ENCODE results near the gene APBA2. TPM values are rescaled to one million over a fixed set of nuclear protein-coding genes. Genes with fewer than 3 reads are reported as not detected.

Gene APBA2
- total RNA-seq, 4 donors from 2014 or later = 1.6 to 8.2 (median 2.5) TPM

DNA sequence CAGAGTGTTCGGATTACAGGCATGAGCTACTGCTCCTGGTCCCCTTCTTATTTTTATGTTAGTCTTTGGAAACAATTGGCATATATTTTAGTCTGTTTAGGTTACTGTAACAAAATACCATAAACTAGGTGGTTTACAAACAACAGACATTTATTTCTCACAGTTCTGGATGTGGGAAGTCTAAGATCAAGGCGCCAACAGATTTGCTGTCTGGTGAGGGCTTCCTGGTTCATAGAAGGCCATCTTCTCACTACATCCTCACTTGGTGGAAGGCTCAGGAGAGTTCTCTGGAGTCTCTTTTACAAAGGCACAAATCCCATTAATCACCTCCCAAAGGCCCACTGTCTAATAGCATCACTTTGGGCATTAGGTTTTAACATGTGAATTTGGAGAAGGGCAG lies 101.0 kb downstream of the APBA2 start:
- intact Hi-C loops (cut with DNase I; ENCODE audit: low total_unique reads) = no loop called here
- in situ Hi-C loops (cut with MboI; ENCODE audit: low pct_ligation_motif_present in 1 of 4, low pct_unique_long_range_greater_than_20kb in 1 of 4, low sequenced_read_pairs in 3 of 4) = no loop called here
- H3K27me3 ChIP-seq = no peaks in the 10 kb centered on the region
- no peaks in the 10 kb centered on the region for H3K9me3 ChIP-seq
- no peak for DNase-seq
- no peak overlapping the region for H3K27ac ChIP-seq
- 90% methylated on average over 2 of the region's 2 CpGs; no CpG with 5 or more reads in 1 of the 2 donors for WGBS, 2 donors (ENCODE audit: low coverage in 1 of 2)
- H3K4me1 ChIP-seq = no peaks in the 10 kb centered on the region
- TF ChIP-seq, protein P1, sequence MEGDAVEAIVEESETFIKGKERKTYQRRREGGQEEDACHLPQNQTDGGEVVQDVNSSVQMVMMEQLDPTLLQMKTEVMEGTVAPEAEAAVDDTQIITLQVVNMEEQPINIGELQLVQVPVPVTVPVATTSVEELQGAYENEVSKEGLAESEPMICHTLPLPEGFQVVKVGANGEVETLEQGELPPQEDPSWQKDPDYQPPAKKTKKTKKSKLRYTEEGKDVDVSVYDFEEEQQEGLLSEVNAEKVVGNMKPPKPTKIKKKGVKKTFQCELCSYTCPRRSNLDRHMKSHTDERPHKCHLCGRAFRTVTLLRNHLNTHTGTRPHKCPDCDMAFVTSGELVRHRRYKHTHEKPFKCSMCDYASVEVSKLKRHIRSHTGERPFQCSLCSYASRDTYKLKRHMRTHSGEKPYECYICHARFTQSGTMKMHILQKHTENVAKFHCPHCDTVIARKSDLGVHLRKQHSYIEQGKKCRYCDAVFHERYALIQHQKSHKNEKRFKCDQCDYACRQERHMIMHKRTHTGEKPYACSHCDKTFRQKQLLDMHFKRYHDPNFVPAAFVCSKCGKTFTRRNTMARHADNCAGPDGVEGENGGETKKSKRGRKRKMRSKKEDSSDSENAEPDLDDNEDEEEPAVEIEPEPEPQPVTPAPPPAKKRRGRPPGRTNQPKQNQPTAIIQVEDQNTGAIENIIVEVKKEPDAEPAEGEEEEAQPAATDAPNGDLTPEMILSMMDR (IDR thresholded peaks at IDR 0.05) = no peak
- TF ChIP-seq POLR2A (IDR thresholded peaks at IDR 0.05) = no peak
- no peak for TF ChIP-seq POLR2AphosphoS5 (IDR thresholded peaks at IDR 0.05)
- no peak for TF ChIP-seq EP300 (IDR thresholded peaks at IDR 0.05; ENCODE audit: low read depth)
- H3K4me3 ChIP-seq = no peak overlapping the region
- H3K36me3 ChIP-seq = no peaks in the 10 kb centered on the region

DNA sequence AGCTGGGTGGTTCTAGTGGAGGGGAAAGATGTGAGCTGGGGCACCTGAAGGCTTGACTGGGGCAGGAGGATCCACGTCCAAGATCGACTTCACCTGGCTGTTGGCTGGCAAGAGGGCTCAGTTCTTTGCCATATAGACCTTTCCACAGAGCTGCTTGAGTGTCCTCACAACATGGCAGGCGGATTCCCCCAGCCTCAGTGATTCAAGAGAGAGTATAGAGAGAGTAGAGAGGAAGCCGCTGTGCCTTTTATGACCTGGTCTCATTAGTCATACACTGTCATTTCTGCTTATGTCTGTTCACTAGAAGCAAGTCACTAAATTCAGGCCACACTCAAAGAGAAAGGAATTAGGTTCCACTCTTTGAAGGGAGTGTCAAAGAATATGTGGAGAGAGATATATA lies 101.6 kb downstream of the APBA2 start:
- intact Hi-C loops (cut with DNase I; ENCODE audit: low total_unique reads) = no loop called here
- WGBS, 2 donors (ENCODE audit: low coverage in 1 of 2) = 76 to 84% methylated on average over 2 to 4 of the region's 4 CpGs
- no peaks in the 10 kb centered on the region for H3K9me3 ChIP-seq
- DNase-seq = no peak
- no peak for TF ChIP-seq POLR2A (IDR thresholded peaks at IDR 0.05)
- TF ChIP-seq, protein P1 (IDR thresholded peaks at IDR 0.05) = no peak
- no peak overlapping the region for H3K27ac ChIP-seq
- in situ Hi-C loops (cut with MboI; ENCODE audit: low pct_ligation_motif_present in 1 of 4, low pct_unique_long_range_greater_than_20kb in 1 of 4, low sequenced_read_pairs in 3 of 4) = no loop called here
- H3K36me3 ChIP-seq = no peaks in the 10 kb centered on the region
- no peak overlapping the region for H3K4me3 ChIP-seq
- H3K4me1 ChIP-seq = no peaks in the 10 kb centered on the region
- H3K27me3 ChIP-seq = no peaks in the 10 kb centered on the region

DNA sequence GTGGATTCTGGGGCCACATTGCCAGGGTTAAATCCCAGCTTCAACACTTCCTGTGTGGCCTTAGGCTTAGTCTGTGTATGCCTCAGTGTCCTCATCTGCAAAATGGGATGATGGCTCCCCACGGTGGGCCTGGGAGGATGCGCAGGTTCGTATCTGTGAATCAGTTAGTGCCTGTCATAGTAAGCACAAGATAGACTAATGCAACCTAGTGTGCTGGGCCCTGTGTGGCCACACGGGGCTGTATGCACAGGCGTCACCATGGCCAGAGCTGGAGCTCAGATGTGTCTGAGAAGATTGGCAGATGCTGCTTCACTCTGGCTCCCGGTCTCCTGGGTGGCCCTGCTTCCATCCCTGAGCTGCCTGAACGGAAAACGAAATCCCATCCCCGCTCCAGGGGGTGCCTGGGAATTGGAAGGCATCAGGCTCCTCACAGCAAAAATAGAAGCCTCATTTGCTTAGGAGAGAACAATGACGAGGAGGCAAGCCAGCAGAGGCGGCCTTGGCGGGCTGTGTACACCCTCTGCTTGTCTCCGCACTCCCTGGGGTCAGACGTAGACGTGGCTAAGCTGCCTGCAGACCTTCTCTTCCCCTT lies 103.6 kb downstream of the APBA2 start:
- no peaks in the 10 kb centered on the region for H3K4me1 ChIP-seq
- H3K9me3 ChIP-seq = no peaks in the 10 kb centered on the region
- TF ChIP-seq POLR2AphosphoS5 (IDR thresholded peaks at IDR 0.05) (no peak), EP300 (IDR thresholded peaks at IDR 0.05; ENCODE audit: low read depth) (no peak), POLR2A (IDR thresholded peaks at IDR 0.05) (no peak)
- TF ChIP-seq, protein P1 (IDR thresholded peaks at IDR 0.05) = no peak
- H3K27ac ChIP-seq = no peak overlapping the region
- H3K36me3 ChIP-seq = no peaks in the 10 kb centered on the region
- intact Hi-C loops (cut with DNase I; ENCODE audit: low total_unique reads) (no loop called here), in situ Hi-C loops (cut with MboI; ENCODE audit: low pct_ligation_motif_present in 1 of 4, low pct_unique_long_range_greater_than_20kb in 1 of 4, low sequenced_read_pairs in 3 of 4) (no loop called here)
- DNase-seq = no peak
- no peaks in the 10 kb centered on the region for H3K27me3 ChIP-seq
- H3K4me3 ChIP-seq = no peak overlapping the region
- WGBS, 2 donors (ENCODE audit: low coverage in 1 of 2) = 79 to 81% methylated on average over 6 to 15 of the region's 15 CpGs

DNA sequence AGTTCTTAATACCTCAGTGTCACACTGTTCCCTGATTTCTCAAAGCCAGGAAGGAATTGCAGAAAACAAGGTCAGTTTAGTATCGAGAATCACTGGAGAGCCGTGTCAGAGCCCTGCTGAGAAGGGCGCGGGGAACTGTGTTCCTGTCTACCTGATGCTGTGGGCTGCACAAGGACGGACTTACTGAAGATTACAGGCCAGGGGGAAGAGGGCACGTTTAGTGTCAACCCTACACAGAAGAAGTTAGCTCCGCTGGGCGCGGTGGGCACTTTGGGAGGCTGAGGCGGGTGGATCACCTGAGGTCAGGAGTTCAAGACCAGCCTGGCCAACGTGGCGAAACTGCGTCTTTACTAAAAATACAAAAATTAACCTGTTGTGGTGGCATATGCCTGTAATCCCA lies 104.1 kb downstream of the APBA2 start:
- intact Hi-C loops (cut with DNase I; ENCODE audit: low total_unique reads) (no loop called here), in situ Hi-C loops (cut with MboI; ENCODE audit: low pct_ligation_motif_present in 1 of 4, low pct_unique_long_range_greater_than_20kb in 1 of 4, low sequenced_read_pairs in 3 of 4) (no loop called here)
- Histone ChIP-seq H3K27ac (no peak overlapping the region), H3K4me3 (no peak overlapping the region), H3K27me3 (no peaks in the 10 kb centered on the region), H3K36me3 (no peaks in the 10 kb centered on the region), H3K9me3 (no peaks in the 10 kb centered on the region), H3K4me1 (no peaks in the 10 kb centered on the region)
- WGBS, 2 donors (ENCODE audit: low coverage in 1 of 2) = 80 to 91% methylated on average over 9 to 13 of the region's 13 CpGs
- no peak for DNase-seq
- no peak for TF ChIP-seq POLR2AphosphoS5 (IDR thresholded peaks at IDR 0.05)
- TF ChIP-seq POLR2A (IDR thresholded peaks at IDR 0.05) = no peak
- TF ChIP-seq, protein P1 (IDR thresholded peaks at IDR 0.05) = no peak
- no peak for TF ChIP-seq EP300 (IDR thresholded peaks at IDR 0.05; ENCODE audit: low read depth)

Data from transverse colon (tissue), 4 donors.